ENCODE results near the gene ODAPH. TPM values are rescaled to one million over a fixed set of nuclear protein-coding genes. Genes with fewer than 3 reads are reported as not detected.

ODAPH gene
- total and polyA plus RNA-seq, 2 of the 4 experiments (the other 2 are of a cell fraction) = not detected

GRCh38 chr4:75512386-75513211 lies 43.3 kb upstream of the ODAPH start:
- TF ChIP-seq CEBPB (IDR thresholded peaks at IDR 0.05; ENCODE audit: low read depth, low read length) (peak; percentile 65), MAFK (IDR thresholded peaks at IDR 0.05; ENCODE audit: low read depth, low read length) (no peak)
- POLR2A ChIA-PET (ENCODE audit: unreplicated experiment) = no interaction called here
- Histone ChIP-seq H3K4me1 (ENCODE audit: control insufficient read depth, insufficient read depth, low read length) (peaks cover 4% of the 10 kb centered on the region; the same call in 1 of the 2 replicates), H3K4me3 (ENCODE audit: insufficient read depth, low read depth, low read length) (peak overlapping the region; percentile 67), H3K27me3 (ENCODE audit: control insufficient read depth, insufficient read depth, low read length) (no peaks in the 10 kb centered on the region), H3K56ac (ENCODE audit: extremely low read depth, insufficient read depth, low read length) (peak overlapping the region; percentile 39; the same call in 1 of the 2 replicates), H2AK5ac (ENCODE audit: low read depth, low read length) (peak overlapping the region; percentile 33), H2BK120ac (ENCODE audit: low read depth, low read length) (no peak overlapping the region), H3K23ac (ENCODE audit: low read depth, low read length) (peak overlapping the region; percentile 93), H3K18ac (ENCODE audit: low read depth, low read length) (peak overlapping the region; percentile 37; the same call in 1 of the 2 replicates), H3K27ac (ENCODE audit: insufficient read depth, low read length) (peak overlapping the region; percentile 54; the same call in 1 of the 2 replicates), H3K14ac (replicated peaks; ENCODE audit: low read depth, low read length) (peak overlapping the region; percentile 46), H3K9me1 (ENCODE audit: insufficient read depth, low read length) (no peaks in the 10 kb centered on the region; the same call in 1 of the 2 replicates), H2AK9ac (replicated peaks; ENCODE audit: low read depth, low read length, poor library complexity) (no peak overlapping the region), H2BK15ac (ENCODE audit: low read depth, low read length) (peak overlapping the region; percentile 33; the same call in 1 of the 3 replicates), H3K79me1 (ENCODE audit: low read depth in 1 of 2, low read length in 2 of 2) (peaks cover 33 to 54% of the 10 kb centered on the region in 2 experiments), H4K8ac (ENCODE audit: low read depth in 2 of 2, low read length in 2 of 2) (peak overlapping the region; percentile 4 to 96; a peak in 3 of 4 replicates), H4K20me1 (ENCODE audit: insufficient read depth, low read length) (no peaks in the 10 kb centered on the region; the same call in 1 of the 2 replicates), H2AFZ (replicated peaks; ENCODE audit: low read length, poor library complexity) (no peak overlapping the region), H2BK20ac (ENCODE audit: low read depth, low read length) (peak overlapping the region; percentile 11; the same call in 1 of the 2 replicates), H2BK5ac (ENCODE audit: low read depth, low read length, poor library complexity, severe bottlenecking) (peak overlapping the region; percentile 85), H3K4ac (ENCODE audit: low read depth, low read length) (peak overlapping the region; percentile 50; the same call in 1 of the 2 replicates), H4K91ac (ENCODE audit: insufficient read depth, low read depth, low read length) (no peak overlapping the region), H3K9ac (ENCODE audit: low read depth, low read length) (no peak overlapping the region; the same call in 1 of the 2 replicates), H3K4me2 (ENCODE audit: low read depth, low read length) (peak overlapping the region; percentile 80), H3K9me3 (ENCODE audit: control insufficient read depth, insufficient read depth, low read length) (no peaks in the 10 kb centered on the region), H3K36me3 (ENCODE audit: control insufficient read depth, insufficient read depth, low read length) (peaks cover 2% of the 10 kb centered on the region), H4K5ac (ENCODE audit: low read depth, low read length) (peak overlapping the region; percentile 30; the same call in 1 of the 2 replicates)
- dilution Hi-C loops (cut with HindIII; ENCODE audit: low sequenced_read_pairs, unreplicated experiment) = no loop called here
- BruUV-seq (replicated peaks) = no TSS peak
- CTCF ChIA-PET = no interaction called here
- peak; percentile 54 for DNase-seq
- in situ Hi-C loops (cut with MboI; ENCODE audit: low sequenced_read_pairs) = no loop called here
- intact Hi-C loops (cut with micrococcal nuclease) = no loop called here
- ATAC-seq (ENCODE audit: low read depth) = peak; percentile 2; the same call in 1 of the 2 replicates
- 0% methylated on average over 1 of the region's 6 CpGs; no CpG with 5 or more reads in 1 of the 2 experiments for WGBS, 2 experiments (ENCODE audit: extremely low coverage in 2 of 2, insufficient read length in 1 of 2)
